A549 (cell line): Measurements from ENCODE around the gene WBP11. TPM values are rescaled to one million over a fixed set of nuclear protein-coding genes. Genes with fewer than 3 reads are reported as not detected.

Source experiments
- ATAC-seq, 2 experiments: fragments of 200-7000 bp in 1 of 2; fragments of >200 bp in 1 of 2; cut with Nextera tagmentation in 1 of 2; cut with Tn5 transposase in 1 of 2; 3 replicates each; pipeline versions ENCODE4 v1.8.0 to v1.9.1; 2018 to 2020; ENCODE audit warnings: mild to moderate bottlenecking in 1 of 2, moderate library complexity in 1 of 2
- CTCF ChIA-PET: fragments of 300-600 bp; sonication (Branson Sonifier 250); formaldehyde crosslinking; extraction: SDS; loops from one replicate; lab custom pipeline; 2021; ENCODE audit warnings: antibody characterized with exemption, inconsistent platforms; lab: Yijun Ruan, JAX
- POLR2A ChIA-PET: fragments of 350-600 bp; formaldehyde crosslinking; extraction: SDS; loops from one replicate; lab custom pipeline; 2021; ENCODE audit warnings: antibody characterized with exemption, inconsistent platforms; lab: Yijun Ruan, JAX
- DNase-seq, 2 experiments: peaks; one replicate each; pipeline versions ENCODE4 v3.0.0 to v3.0.0-alpha.2; 2011 to 2016; ENCODE audit warnings: low read depth in 1 of 2, low spot score in 1 of 2
- FAIRE-seq: peaks from 2 replicates; lab custom pipeline; 2011; peaks lifted over from hg19 to GRCh38; lab: Jason Lieb, UNC
- H3K27ac ChIP-seq, 2 experiments: fragments of >200 bp; sonication (Bioruptor Twin); formaldehyde crosslinking; 3 replicates each; pipeline ENCODE4 v1.5.1; 2016 to 2017
- H3K4me1 ChIP-seq: fragments of >200 bp; sonication (Bioruptor Twin); formaldehyde crosslinking; 3 replicates; pipeline ENCODE4 v1.6.1; 2016
- H3K4me2 ChIP-seq: fragments of >200 bp; sonication (Bioruptor Twin); formaldehyde crosslinking; 3 replicates; pipeline ENCODE4 v1.6.1; 2016
- H3K4me3 ChIP-seq: fragments of >200 bp; sonication (Bioruptor Twin); formaldehyde crosslinking; 3 replicates; pipeline ENCODE4 v1.5.1; 2016
- H3K9me3 ChIP-seq: fragments of >200 bp; sonication (Bioruptor Twin); formaldehyde crosslinking; 3 replicates; pipeline ENCODE4 v1.6.1; 2016
- BCL3 ChIP-seq: fragments of >200 bp; sonication (Bioruptor Twin); formaldehyde crosslinking; IDR thresholded peaks from 3 replicates; pipeline ENCODE4 v1.6.1; 2016
- BHLHE40 ChIP-seq: IDR thresholded peaks from 2 replicates; pipeline ENCODE4 v1.6.1; 2012; ENCODE audit warnings: low read depth, low read length, inconsistent platforms
- CBX8 ChIP-seq: fragments of 200-600 bp; sonication (generic); IDR thresholded peaks from 2 replicates; pipeline ENCODE4 v1.6.1; 2016
- CTCF ChIP-seq: fragments of >200 bp; sonication (Bioruptor Twin); formaldehyde crosslinking; IDR thresholded peaks from 3 replicates; pipeline ENCODE4 v1.5.1; 2016
- EHMT2 ChIP-seq: fragments of 200-600 bp; sonication (generic); IDR thresholded peaks from 2 replicates; pipeline ENCODE4 v1.6.1; 2016; ENCODE audit warnings: antibody characterized with exemption, low read depth, mild to moderate bottlenecking, moderate library complexity
- ESRRA ChIP-seq: fragments of 150-350 bp; IDR thresholded peaks from 2 replicates; pipeline ENCODE4 v1.6.1; 2014; ENCODE audit warnings: mild to moderate bottlenecking, low read length, borderline replicate concordance
- FOSB ChIP-seq: fragments of 250-450 bp; sonication (Bioruptor Pico); IDR thresholded peaks from 2 replicates; pipeline ENCODE4 v1.5.0; 2020; ENCODE audit warnings: mild to moderate bottlenecking, moderate library complexity
- FOSL2 ChIP-seq, 2 experiments: fragments of 450-650 bp in 1 of 2; fragments of >200 bp in 1 of 2; sonication (Bioruptor Twin) in 1 of 2; formaldehyde crosslinking; IDR thresholded peaks; 2 replicates each; pipeline versions ENCODE4 v1.5.0 to v1.6.1; 2016 to 2020; ENCODE audit warnings: mild to moderate bottlenecking in 1 of 2, moderate library complexity in 1 of 2
- FOXS1 ChIP-seq: fragments of 250-450 bp; sonication (Bioruptor Pico); IDR thresholded peaks from 2 replicates; pipeline ENCODE4 v1.5.0; 2020; ENCODE audit warnings: mild to moderate bottlenecking, moderate library complexity
- HDAC2 ChIP-seq: fragments of 200-600 bp; sonication (generic); IDR thresholded peaks from 2 replicates; pipeline ENCODE4 v1.6.1; 2016
- HES2 ChIP-seq: fragments of >200 bp; sonication (Bioruptor Twin); formaldehyde crosslinking; IDR thresholded peaks from 2 replicates; pipeline ENCODE4 v1.6.1; 2016
- HOXA7 ChIP-seq: fragments of 250-450 bp; sonication (Bioruptor Pico); IDR thresholded peaks from 2 replicates; pipeline ENCODE4 v1.5.0; 2020; ENCODE audit warnings: mild to moderate bottlenecking, moderate library complexity
- HOXB13 ChIP-seq: fragments of 250-450 bp; sonication (Bioruptor Pico); IDR thresholded peaks from 2 replicates; pipeline ENCODE4 v1.5.0; 2020; ENCODE audit warnings: low read depth, mild to moderate bottlenecking, moderate library complexity
- HOXB5 ChIP-seq: fragments of 250-450 bp; sonication (Bioruptor Pico); IDR thresholded peaks from 2 replicates; pipeline ENCODE4 v1.5.0; 2020; ENCODE audit warnings: mild to moderate bottlenecking, moderate library complexity
- JUN ChIP-seq, 2 experiments: fragments of >200 bp; sonication (Bioruptor Twin); formaldehyde crosslinking; IDR thresholded peaks; 2 replicates in 1 of 2; 3 replicates in 1 of 2; pipeline ENCODE4 v1.6.1; 2016 to 2017
- JUNB ChIP-seq: fragments of >200 bp; sonication (Bioruptor Twin); formaldehyde crosslinking; IDR thresholded peaks from 2 replicates; pipeline ENCODE4 v1.6.1; 2016
- KDM1A ChIP-seq: fragments of 200-600 bp; sonication (generic); IDR thresholded peaks from 2 replicates; pipeline ENCODE4 v1.6.1; 2016; ENCODE audit warnings: low read depth, mild to moderate bottlenecking
- KDM5A ChIP-seq: fragments of 200-600 bp; sonication (generic); IDR thresholded peaks from 2 replicates; pipeline ENCODE4 v1.6.1; 2016; ENCODE audit warnings: antibody characterized with exemption, mild to moderate bottlenecking
- MAX ChIP-seq: IDR thresholded peaks from 2 replicates; pipeline ENCODE4 v1.6.1; 2012
- NFE2L2 ChIP-seq: fragments of 150-350 bp; conservative IDR thresholded peaks from 2 replicates; pipeline ENCODE4 v1.6.1; 2014; ENCODE audit warnings: low read length
- NPAS2 ChIP-seq: fragments of 250-450 bp; sonication (Bioruptor Pico); IDR thresholded peaks from 2 replicates; pipeline ENCODE4 v1.8.0; 2022; ENCODE audit warnings: mild to moderate bottlenecking, moderate library complexity, borderline replicate concordance
- PBX3 ChIP-seq: IDR thresholded peaks from 2 replicates; pipeline ENCODE4 v1.6.1; 2012
- POLR2A ChIP-seq: IDR thresholded peaks from 2 replicates; pipeline ENCODE4 v1.6.1; 2012; ENCODE audit warnings: mild to moderate bottlenecking, low read length
- POLR2AphosphoS2 ChIP-seq: conservative IDR thresholded peaks from 2 replicates; pipeline ENCODE4 v1.6.1; 2012; ENCODE audit warnings: low read length, improper control_type of control experiment, inconsistent platforms
- RARB ChIP-seq: fragments of 250-450 bp; sonication (Bioruptor Pico); IDR thresholded peaks from 2 replicates; pipeline ENCODE4 v1.8.0; 2021; ENCODE audit warnings: mild to moderate bottlenecking, moderate library complexity
- RCOR1 ChIP-seq: fragments of 150-350 bp; IDR thresholded peaks from 2 replicates; pipeline ENCODE4 v1.6.1; 2014; ENCODE audit warnings: antibody characterized with exemption, low read length, low read depth
- RFX5 ChIP-seq: fragments of 450-650 bp; IDR thresholded peaks from 2 replicates; pipeline ENCODE4 v1.7.1; 2014; ENCODE audit warnings: antibody characterized with exemption, mild to moderate bottlenecking, moderate library complexity
- SREBF2 ChIP-seq: fragments of 450-650 bp; IDR thresholded peaks from 2 replicates; pipeline ENCODE4 v1.6.1; 2014; ENCODE audit warnings: mild to moderate bottlenecking, moderate library complexity
- TP53 ChIP-seq: fragments of 250-450 bp; sonication (Bioruptor Pico); IDR thresholded peaks from 2 replicates; pipeline ENCODE4 v1.5.0; 2021; ENCODE audit warnings: mild to moderate bottlenecking, moderate library complexity
- ZC3H11A ChIP-seq: fragments of 450-650 bp; IDR thresholded peaks from 2 replicates; pipeline ENCODE4 v1.6.1; 2014; ENCODE audit warnings: antibody characterized with exemption, mild to moderate bottlenecking
- WGBS: methylation state at CpG from one replicate; pipeline ENCODE4 v1.1.6; 2017; ENCODE audit errors: missing lambda C conversion rate; 5-methylcytosine and 5-hydroxymethylcytosine counted together
- polyA plus RNA-seq, 4 experiments: library from polyadenylated mRNA; depleted of rRNA in 3 of 4; stranded (reverse); fragments of >200 nt; fragmentation: RNase III in 1 of 4; extraction: RNeasy Plus Mini Kit Qiagen cat#74134 plus additional on column Dnase treatment in 1 of 4; gene quantifications; 2 replicates in 3 of 4; 3 replicates in 1 of 4; pipeline ENCODE4 v1.2.3, GENCODE V29; 2011 to 2017

WBP11 gene
- polyA plus RNA-seq, 2 of the 4 experiments (the other 2 are of a cell fraction): 45.7 to 50.3 TPM

- 95% methylated on average over 5 of the region's 5 CpGs for WGBS
- H3K4me2 ChIP-seq: no peak overlapping the region
These were observed 23.2 kb upstream of the WBP11 start for GRCh38 chr12:14826491-14826890.

GRCh38 chr12:14825256-14825655, 22.0 kb upstream of the WBP11 start:
- CTCF ChIA-PET: interaction anchor here (0.8 to 5.7 kb wide), 4 partner anchors 9 to 42 kb away, joined by 4 to 36 read pairs (median 7); no protein-coding TSS in a partner anchor
- POLR2A ChIA-PET: interaction anchor here (0.6 kb wide), 1 partner anchor 46 kb away, joined by 5 read pairs; no protein-coding TSS in a partner anchor
- FAIRE-seq (no peak), DNase-seq (no peak), ATAC-seq (no peak)
- H3K4me3 ChIP-seq: no peak overlapping the region
- peak overlapping the region in 1 of 2 experiments; percentile 25; a peak in 2 of 6 replicates for H3K27ac ChIP-seq
- H3K4me2 ChIP-seq: no peak overlapping the region
- no peaks in the 10 kb centered on the region for H3K9me3 ChIP-seq
- H3K4me1 ChIP-seq: peaks cover 10% of the 10 kb centered on the region; the same call in 1 of the 3 replicates
- TF ChIP-seq JUNB: no peak
- no peak for TF ChIP-seq KDM1A
- no peak for TF ChIP-seq RARB (CRISPR knock-in tag)
- no peak for TF ChIP-seq POLR2AphosphoS2
- no peak for TF ChIP-seq NPAS2 (CRISPR knock-in tag)
- no peak for TF ChIP-seq EHMT2
- TF ChIP-seq HOXA7 (CRISPR knock-in tag): no peak
- TF ChIP-seq HOXB13: no peak
- TF ChIP-seq ZC3H11A: no peak
- no peak for TF ChIP-seq HES2
- no peak for TF ChIP-seq CBX8
- no peak for TF ChIP-seq POLR2A
- no peak for TF ChIP-seq MAX
- TF ChIP-seq FOSB (CRISPR knock-in tag): no peak
- TF ChIP-seq, all 56 proteins: peak for 0

More at GRCh38 chr12:14826491-14826890, 23.2 kb upstream of the WBP11 start:
- Histone ChIP-seq H3K4me3 (no peak overlapping the region), H3K9me3 (no peaks in the 10 kb centered on the region), H3K4me1 (peaks cover 10% of the 10 kb centered on the region; the same call in 1 of the 3 replicates), H3K27ac (no peak overlapping the region)
- POLR2A ChIA-PET: no interaction called here
- ATAC-seq (no peak), DNase-seq (no peak), FAIRE-seq (no peak)
- CTCF ChIA-PET: interaction anchor here (1.1 to 5.7 kb wide), 3 partner anchors 8 to 395 kb away, joined by 4 to 36 read pairs (median 10); partner anchors contain the start of gene RERG
- TF ChIP-seq BHLHE40 (no peak), HOXB5 (CRISPR knock-in tag) (no peak), HDAC2 (no peak), FOXS1 (CRISPR knock-in tag) (no peak), SREBF2 (no peak), RCOR1 (no peak), JUN (IDR thresholded peaks at IDR 0.05) (no peak), RARB (CRISPR knock-in tag) (no peak)

- Histone ChIP-seq H3K9me3 (no peaks in the 10 kb centered on the region), H3K27ac (peak overlapping the region in 1 of 2 experiments; percentile 18; a peak in 1 of 6 replicates), H3K4me3 (no peak overlapping the region)
- FAIRE-seq: peak; percentile 84
- CTCF ChIA-PET: interaction anchor here (0.6 to 5.7 kb wide), 5 partner anchors 10 to 146 kb away, joined by 3 to 36 read pairs (median 4); no protein-coding TSS in a partner anchor
- TF ChIP-seq TP53 (CRISPR knock-in tag) (no peak), BCL3 (no peak), NFE2L2 (no peak), RFX5 (no peak), CTCF (no peak), PBX3 (no peak), ESRRA (no peak), ZC3H11A (no peak), FOSL2 (IDR thresholded peaks at IDR 0.05) (no peak), FOSL2 (CRISPR knock-in tag; IDR thresholded peaks at IDR 0.05) (no peak), KDM5A (no peak)
- TF ChIP-seq, all 56 proteins: peak for 0
- ATAC-seq: no peak
- DNase-seq: no peak
- Histone ChIP-seq H3K4me2 (0 out of 3 replicates have a peak overlapping the region, but pooled peaks have one; percentile 9), H3K4me1 (peaks cover 10% of the 10 kb centered on the region; the same call in 1 of the 3 replicates)
- WGBS: 27% methylated on average over 1 of the region's 1 CpG
- POLR2A ChIA-PET: no interaction called here
These were observed 20.8 kb upstream of the WBP11 start for GRCh38 chr12:14824012-14824634.
